ENCODE data around the gene ZNF350.
"Not testable (repeated sequence)": the region's sequence is repeated elsewhere in the genome, so short reads cannot be mapped to it uniquely, and the experiment has no call there.

Gene ZNF350

DNA sequence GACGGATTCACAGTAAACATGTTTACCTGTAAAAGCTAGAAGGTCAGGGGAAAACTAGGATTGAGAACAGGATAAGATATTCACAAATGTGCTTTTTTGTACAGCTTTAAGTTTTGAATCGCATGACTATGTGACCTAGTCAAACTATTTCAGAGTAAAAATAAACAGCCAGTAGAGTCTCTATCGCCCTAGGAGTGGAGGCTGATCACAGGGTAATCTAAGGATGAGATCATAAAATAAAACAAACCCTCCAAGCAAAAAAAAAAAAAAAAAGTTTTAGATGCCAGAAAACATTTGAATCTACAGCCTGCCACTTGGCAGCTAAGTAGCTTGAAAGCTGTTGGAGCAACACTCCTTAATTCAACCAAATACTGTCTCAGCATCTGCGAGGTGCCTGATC lies 26.8 kb downstream of the ZNF350 start:
- Mint-ChIP-seq H3K9me3 (peaks cover 56% of the 10 kb centered on the region), H3K36me3 (ENCODE audit: low read depth) (peaks cover 76% of the 10 kb centered on the region), H3K27me3 (ENCODE audit: low read depth) (no peaks in the 10 kb centered on the region), H3K27ac (peak overlapping the region in 2 of 3 experiments; percentile 38 to 68), H3K4me1 (peaks cover 6% of the 10 kb centered on the region), H3K4me3 (no peak overlapping the region)
- TF ChIP-seq, protein P1, sequence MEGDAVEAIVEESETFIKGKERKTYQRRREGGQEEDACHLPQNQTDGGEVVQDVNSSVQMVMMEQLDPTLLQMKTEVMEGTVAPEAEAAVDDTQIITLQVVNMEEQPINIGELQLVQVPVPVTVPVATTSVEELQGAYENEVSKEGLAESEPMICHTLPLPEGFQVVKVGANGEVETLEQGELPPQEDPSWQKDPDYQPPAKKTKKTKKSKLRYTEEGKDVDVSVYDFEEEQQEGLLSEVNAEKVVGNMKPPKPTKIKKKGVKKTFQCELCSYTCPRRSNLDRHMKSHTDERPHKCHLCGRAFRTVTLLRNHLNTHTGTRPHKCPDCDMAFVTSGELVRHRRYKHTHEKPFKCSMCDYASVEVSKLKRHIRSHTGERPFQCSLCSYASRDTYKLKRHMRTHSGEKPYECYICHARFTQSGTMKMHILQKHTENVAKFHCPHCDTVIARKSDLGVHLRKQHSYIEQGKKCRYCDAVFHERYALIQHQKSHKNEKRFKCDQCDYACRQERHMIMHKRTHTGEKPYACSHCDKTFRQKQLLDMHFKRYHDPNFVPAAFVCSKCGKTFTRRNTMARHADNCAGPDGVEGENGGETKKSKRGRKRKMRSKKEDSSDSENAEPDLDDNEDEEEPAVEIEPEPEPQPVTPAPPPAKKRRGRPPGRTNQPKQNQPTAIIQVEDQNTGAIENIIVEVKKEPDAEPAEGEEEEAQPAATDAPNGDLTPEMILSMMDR (IDR thresholded peaks at IDR 0.05; ENCODE audit: unreplicated experiment in 3 of 3): no peak

DNA sequence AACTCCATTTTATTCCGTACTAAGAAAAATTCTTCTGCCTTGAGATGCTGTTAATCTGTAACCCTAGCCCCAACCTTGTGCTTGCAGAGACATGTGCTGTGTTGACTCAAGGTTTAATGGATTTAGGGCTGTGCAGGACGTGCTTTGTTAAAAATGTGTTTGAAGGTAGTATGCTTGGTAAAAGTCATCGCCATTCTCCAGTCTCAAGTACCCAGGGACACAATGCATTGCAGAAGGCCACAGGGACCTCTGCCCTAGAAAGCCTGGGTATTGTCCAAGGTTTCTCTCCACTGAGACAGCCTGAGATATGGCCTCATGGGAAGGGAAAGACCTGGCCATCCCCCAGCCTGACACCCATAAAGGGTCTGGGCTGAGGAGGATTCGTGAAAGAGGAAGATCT lies 28.8 kb downstream of the ZNF350 start:
- not testable (repeated sequence) for H3K4me3 Mint-ChIP-seq
- peaks cover 67% of the 10 kb centered on the region for H3K36me3 Mint-ChIP-seq (ENCODE audit: low read depth)
- H3K9me3 Mint-ChIP-seq: peaks cover 52% of the 10 kb centered on the region

DNA sequence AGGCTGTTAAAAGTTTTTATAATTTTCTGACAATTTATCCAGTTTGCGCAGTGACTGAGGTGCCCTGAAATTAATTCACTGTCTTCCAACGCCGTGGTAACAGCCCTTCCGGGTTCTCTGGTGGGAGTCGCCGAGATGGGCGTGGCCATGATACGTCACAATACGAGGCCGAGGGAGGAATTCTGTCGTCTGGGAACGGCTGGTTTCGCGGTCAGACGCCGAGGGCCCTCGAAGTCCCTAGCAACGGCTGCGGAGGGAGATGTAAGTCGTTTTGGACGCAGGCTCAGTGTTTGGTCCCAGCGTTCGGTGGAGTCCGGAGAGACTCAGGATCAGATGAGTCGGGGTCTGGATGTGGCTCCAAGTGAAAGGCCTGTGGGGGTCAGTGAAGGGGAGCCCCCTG lies 37.7 kb downstream of the ZNF350 start:
- no peak overlapping the region for H3K27ac Mint-ChIP-seq
- H3K36me3 Mint-ChIP-seq (ENCODE audit: low read depth): peaks cover 80% of the 10 kb centered on the region
- H3K4me1 Mint-ChIP-seq: no peaks in the 10 kb centered on the region
- TF ChIP-seq, protein P1 (IDR thresholded peaks at IDR 0.05; ENCODE audit: unreplicated experiment in 3 of 3): no peak
- H3K9me3 Mint-ChIP-seq: peaks cover 82% of the 10 kb centered on the region
- H3K27me3 Mint-ChIP-seq (ENCODE audit: low read depth): no peaks in the 10 kb centered on the region
- no peak overlapping the region for H3K4me3 Mint-ChIP-seq

More for the DNA sequence above, 28.8 kb downstream of the ZNF350 start:
- H3K27ac Mint-ChIP-seq: peak overlapping the region in 1 of 3 experiments; percentile 51
- H3K27me3 Mint-ChIP-seq (ENCODE audit: low read depth); H3K4me1 Mint-ChIP-seq: not testable (repeated sequence)

DNA sequence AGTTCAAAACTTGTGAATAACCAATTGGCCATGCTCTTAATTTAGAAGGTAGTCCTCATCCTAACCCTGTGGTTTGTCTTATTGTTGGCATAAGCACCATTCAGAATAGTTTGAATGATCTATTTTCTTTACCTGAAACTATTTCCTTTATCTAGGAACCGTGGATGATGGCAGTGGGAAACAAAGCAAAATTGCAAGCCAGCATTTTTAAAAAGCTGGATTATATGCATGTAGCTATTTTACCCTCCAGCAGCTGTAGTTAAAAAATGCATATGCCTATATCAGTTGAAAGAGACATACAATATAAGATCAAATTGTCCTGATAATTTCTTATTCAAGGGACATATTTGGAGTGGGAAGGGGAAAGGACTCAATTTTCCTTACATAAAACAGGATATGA lies 40.0 kb downstream of the ZNF350 start:
- TF ChIP-seq, protein P1 (IDR thresholded peaks at IDR 0.05; ENCODE audit: unreplicated experiment in 3 of 3): no peak
- Mint-ChIP-seq H3K27ac (no peak overlapping the region), H3K36me3 (ENCODE audit: low read depth) (peaks cover 94% of the 10 kb centered on the region), H3K4me3 (no peak overlapping the region), H3K9me3 (peaks cover 92% of the 10 kb centered on the region), H3K4me1 (no peaks in the 10 kb centered on the region), H3K27me3 (ENCODE audit: low read depth) (no peaks in the 10 kb centered on the region)

DNA sequence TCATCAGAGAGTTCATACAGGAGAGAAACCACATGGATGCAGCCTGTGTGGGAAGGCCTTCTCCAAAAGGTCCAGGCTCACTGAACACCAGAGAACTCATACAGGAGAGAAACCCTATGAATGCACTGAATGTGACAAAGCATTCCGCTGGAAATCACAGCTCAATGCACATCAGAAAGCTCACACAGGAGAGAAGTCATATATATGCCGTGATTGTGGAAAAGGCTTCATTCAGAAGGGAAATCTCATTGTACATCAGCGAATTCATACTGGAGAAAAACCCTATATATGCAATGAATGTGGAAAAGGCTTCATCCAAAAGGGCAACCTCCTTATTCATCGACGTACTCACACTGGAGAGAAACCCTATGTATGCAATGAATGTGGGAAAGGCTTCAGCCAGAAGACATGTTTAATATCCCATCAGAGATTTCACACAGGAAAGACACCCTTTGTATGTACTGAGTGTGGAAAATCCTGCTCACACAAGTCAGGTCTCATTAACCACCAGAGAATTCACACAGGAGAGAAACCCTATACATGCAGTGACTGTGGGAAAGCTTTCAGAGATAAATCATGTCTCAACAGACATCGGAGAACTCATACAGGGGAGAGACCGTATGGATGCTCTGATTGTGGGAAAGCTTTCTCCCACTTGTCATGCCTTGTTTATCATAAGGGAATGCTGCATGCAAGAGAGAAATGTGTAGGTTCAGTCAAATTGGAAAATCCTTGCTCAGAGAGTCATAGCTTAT lies 41.7 kb downstream of the ZNF350 start:
- Mint-ChIP-seq H3K27me3 (ENCODE audit: low read depth) (no peaks in the 10 kb centered on the region), H3K4me3 (no peak overlapping the region), H3K27ac (no peak overlapping the region), H3K9me3 (peaks cover 91% of the 10 kb centered on the region), H3K36me3 (ENCODE audit: low read depth) (peaks cover 98% of the 10 kb centered on the region), H3K4me1 (no peaks in the 10 kb centered on the region)
- TF ChIP-seq, protein P1 (IDR thresholded peaks at IDR 0.05; ENCODE audit: unreplicated experiment in 3 of 3): no peak

DNA sequence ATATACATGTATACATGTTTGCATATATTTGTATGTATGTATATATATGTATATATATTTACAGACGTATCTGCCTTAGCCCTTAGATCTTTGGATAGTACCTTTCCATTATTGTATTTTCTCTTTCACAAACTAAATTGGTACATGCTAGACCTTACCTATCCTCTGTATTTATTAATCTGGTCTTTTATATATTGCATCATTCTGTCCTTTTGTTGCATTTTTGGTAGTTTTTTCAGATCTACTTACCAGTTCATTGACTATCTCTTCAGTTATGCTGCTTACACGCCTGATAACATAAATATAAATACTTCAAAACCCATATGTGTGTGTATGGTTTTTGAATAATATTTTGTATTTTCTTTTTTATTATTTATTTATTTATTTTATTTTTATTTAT lies 47.7 kb downstream of the ZNF350 start:
- Mint-ChIP-seq H3K4me3 (no peak overlapping the region), H3K27me3 (ENCODE audit: low read depth) (no peaks in the 10 kb centered on the region), H3K27ac (no peak overlapping the region)

More for the DNA sequence above, 47.7 kb downstream of the ZNF350 start:
- Mint-ChIP-seq H3K9me3 (peaks cover 65% of the 10 kb centered on the region), H3K36me3 (ENCODE audit: low read depth) (peaks cover 100% of the 10 kb centered on the region), H3K4me1 (no peaks in the 10 kb centered on the region)
- TF ChIP-seq, protein P1 (IDR thresholded peaks at IDR 0.05; ENCODE audit: unreplicated experiment in 3 of 3): no peak

All from nephron (organoid).